Endothelial cell of hepatic sinusoid (primary cell): ENCODE results near the gene FRA10AC1.
"Not testable (repeated sequence)": the region's sequence is repeated elsewhere in the genome, so short reads cannot be mapped to it uniquely, and the experiment has no call there.

Experiments
- in situ Hi-C: cut with HindIII; loops from 2 replicates; pipeline ENCODE4 v1.10.0; 2017; ENCODE audit warnings: low sequenced_read_pairs

FRA10AC1 gene

GRCh38 chr10:93704451-93704850 is 2.1 kb upstream of the FRA10AC1 start:
- in situ Hi-C loops = no loop called here

- in situ Hi-C loops = no loop called here
Measured at GRCh38 chr10:93703841-93704240, 1.4 kb upstream of the FRA10AC1 start.

DNA sequence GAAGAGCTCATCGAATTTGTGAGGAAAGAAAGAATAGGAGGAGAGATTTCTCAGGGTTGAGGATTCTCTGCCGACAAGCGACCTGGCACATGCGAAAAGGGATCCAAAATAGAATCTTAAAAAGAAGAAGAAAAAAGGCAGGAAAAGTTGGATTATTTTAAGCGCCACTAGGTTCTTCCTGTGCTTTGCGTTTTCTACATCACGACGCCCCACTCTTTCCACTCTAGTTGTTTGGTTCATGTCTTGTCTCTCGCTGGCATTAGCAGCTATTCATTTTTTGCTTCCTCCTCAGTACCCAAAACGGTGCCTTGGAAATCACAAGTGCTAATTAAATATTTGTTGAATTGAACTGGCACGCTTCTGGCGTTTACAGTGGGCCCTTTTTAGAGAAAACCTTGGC is 674 bp upstream of the FRA10AC1 start:
- in situ Hi-C loops = no loop called here

- in situ Hi-C loops = no loop called here
Measured at GRCh38 chr10:93701866-93702209, 554 bp downstream of the FRA10AC1 start.

- in situ Hi-C loops = no loop called here
Measured at GRCh38 chr10:93697207-93697606, 5.2 kb downstream of the FRA10AC1 start.

DNA sequence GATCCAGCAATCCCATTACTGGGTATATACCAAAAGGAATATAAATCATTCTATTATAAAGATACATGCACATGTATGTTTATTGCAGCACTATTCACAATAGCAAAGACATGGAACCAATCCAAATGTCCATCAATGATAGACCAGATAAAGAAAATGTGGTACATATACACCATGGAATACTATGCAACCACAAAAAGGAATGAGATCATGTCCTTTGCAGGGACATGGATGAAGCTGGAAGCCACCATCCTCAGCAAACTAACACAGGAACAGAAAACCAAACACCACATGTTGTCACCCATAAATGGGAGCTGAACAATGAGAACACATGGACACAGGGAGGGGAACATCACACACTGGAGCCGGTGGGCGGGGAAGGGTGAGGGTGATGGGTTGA is 5.8 kb downstream of the FRA10AC1 start:
- in situ Hi-C loops = not testable (repeated sequence)

DNA sequence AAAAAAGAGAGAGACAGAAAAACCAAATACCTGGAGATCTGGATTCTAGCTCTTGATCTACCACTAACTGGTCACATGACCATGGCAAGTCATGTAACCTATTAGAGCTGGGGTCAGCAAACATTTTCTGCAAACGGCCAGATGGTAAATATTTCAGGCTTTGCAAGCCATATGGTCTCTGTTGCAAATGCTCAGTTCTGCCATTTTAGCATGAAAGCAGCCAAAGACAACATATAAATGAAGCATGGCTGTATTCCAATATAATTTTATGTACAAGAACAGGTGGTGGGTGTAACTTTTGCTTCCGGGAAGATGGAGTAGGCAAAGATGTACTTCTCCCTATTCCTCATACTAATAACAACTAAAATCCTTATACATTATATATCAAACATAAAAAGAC is 6.7 kb downstream of the FRA10AC1 start:
- in situ Hi-C loops = no loop called here

- in situ Hi-C loops = no loop called here
Measured at GRCh38 chr10:93687737-93688136, 14.7 kb downstream of the FRA10AC1 start.

DNA sequence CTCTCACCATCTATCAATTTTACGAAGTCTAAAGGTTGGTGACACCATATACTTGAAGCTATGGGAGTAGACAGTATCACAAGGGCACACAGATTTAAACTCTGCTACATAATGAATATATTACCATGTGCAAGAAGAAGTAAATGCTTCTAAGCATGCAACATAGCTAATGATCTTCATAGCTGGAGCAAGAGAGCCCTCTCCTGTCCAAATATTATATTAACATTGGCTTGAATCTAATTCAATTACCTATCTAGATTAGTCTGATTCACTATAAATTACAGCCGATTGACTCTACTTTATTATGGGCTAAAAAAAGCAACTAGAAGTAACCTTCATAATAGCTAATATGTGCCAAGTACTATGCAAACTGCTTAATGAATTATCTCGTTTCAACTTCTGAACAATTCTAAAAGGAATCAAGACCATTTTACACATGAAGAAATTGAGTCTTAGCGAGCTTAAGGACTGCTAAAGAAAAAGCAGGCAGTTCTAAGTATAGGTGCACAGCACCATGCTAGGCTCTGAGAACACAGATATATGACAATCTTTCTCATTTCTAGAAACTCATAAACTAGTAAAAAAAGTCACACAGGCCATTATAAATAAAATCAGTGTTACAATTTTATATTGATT is 21.9 kb downstream of the FRA10AC1 start:
- in situ Hi-C loops = no loop called here

DNA sequence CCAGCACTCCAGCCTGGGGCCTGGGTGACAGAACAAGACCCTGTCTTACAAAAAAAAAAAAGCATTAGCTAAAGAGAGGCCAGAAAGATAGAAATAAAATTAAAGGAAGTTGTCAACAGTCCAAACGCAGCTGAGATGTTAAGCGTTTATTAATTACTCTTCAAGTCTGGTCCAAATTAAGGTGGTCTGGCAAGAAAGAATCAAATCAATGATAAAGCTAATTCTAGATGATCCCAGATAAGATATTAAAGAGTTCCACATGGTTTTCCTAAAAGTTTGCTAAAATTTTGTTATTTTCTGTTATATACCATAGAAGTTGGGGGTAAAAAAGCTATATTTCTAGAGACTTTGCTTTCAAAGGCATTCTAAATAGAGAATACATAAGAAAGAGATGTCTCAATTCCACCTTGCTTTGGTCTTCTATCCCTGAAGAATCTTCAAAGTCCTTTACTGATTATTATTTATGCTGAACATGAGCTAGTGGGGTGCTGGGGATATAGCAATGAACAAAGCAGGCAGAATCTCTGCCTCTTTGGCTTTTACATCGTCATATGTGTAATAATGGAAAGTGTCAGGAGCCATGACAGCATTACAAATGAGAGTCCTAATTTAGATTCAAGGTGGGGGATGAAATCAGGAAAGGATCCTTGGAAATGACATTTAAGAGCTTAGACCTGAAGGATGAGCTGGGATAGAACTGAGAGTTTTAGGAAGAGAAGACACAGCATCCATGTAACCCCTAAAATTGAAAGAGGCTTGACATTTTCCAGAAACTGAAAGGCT is 23.4 kb downstream of the FRA10AC1 start:
- in situ Hi-C loops = no loop called here

DNA sequence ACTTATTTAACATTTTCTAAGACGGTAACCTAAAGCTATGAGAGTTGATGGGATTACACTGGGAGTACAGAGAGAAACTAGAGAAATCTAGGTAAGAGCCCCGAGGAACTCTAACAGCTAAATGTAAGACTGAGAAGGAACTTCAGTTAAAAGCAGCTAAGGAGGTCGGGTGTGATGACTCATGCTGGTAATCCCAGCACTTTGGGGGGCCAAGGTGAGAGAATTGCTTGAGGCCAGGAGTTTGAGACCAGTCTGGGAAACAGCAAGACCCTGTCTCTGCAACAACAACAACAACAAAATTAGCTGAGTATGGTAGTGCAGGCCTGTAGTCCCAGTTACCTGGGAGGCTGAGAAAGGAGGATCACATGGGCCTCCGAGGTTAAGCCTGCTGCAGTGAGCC is 24.0 kb downstream of the FRA10AC1 start:
- in situ Hi-C loops = no loop called here

GRCh38 chr10:93673791-93674190 is 28.6 kb downstream of the FRA10AC1 start:
- in situ Hi-C loops = no loop called here

DNA sequence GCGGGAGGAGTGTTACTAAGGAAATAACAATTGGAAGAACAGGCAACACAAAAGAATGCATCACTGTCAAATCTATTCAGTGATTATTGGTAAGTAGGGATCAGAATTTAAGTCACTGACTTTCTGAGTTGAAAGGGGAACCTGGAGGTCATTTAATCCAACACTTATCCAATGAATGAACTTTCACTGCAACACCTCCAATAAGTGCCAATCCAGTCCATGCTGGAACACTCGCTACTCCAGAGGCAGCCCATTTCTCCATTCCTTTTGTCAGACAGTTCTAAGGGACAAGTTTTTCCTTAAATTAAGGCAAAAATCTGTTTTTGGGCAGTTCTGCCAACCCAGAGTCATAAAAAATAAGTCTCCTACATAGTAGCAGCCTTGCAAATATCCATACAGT is 29.5 kb downstream of the FRA10AC1 start:
- in situ Hi-C loops = no loop called here

GRCh38 chr10:93672022-93672678 is 30.2 kb downstream of the FRA10AC1 start:
- in situ Hi-C loops = no loop called here

DNA sequence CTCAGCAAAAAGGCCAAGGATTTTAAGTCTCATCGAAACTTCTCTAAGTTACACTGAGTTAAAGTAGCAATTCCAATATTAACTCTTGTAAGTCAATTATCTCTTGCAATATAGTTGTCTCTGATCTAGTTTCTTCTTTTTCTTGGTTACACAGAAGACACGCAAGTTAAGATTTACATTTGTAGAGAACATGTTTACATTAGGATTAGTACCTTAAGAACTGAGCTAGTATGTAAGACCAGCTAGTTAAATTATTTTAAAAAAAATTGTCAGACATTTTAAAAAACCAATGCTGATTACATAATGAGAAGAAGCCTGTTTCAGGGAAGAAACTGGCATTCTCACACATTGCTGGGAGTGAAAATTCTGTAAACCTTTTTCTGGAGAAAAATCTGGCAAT is 31.4 kb downstream of the FRA10AC1 start:
- in situ Hi-C loops = no loop called here

GRCh38 chr10:93670372-93670771 is 32.0 kb downstream of the FRA10AC1 start:
- in situ Hi-C loops = no loop called here

- in situ Hi-C loops = no loop called here
Measured at GRCh38 chr10:93667795-93668194, 34.6 kb downstream of the FRA10AC1 start.

DNA sequence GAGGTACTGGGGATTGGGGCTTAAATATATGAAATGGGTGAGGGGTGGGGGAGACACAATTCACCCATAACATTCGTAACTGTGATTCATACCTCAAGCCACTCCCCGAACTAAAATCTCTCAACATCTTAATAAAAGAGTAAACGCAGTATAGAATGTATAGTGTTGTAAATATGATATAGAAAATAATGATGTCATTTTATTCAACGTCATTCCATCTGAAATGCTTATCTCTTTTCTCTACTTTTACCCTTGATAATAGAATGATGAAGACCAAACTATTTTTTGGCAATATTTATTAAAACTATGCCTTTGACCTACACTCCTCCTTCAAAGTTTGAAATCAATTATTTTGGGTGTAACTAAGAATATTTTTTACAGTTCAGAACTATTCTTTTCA is 36.4 kb downstream of the FRA10AC1 start:
- in situ Hi-C loops = no loop called here

- in situ Hi-C loops = no loop called here
Measured at GRCh38 chr10:93657757-93658156, 44.6 kb downstream of the FRA10AC1 start.

GRCh38 chr10:93656155-93656554 is 46.2 kb downstream of the FRA10AC1 start:
- in situ Hi-C loops = no loop called here

DNA sequence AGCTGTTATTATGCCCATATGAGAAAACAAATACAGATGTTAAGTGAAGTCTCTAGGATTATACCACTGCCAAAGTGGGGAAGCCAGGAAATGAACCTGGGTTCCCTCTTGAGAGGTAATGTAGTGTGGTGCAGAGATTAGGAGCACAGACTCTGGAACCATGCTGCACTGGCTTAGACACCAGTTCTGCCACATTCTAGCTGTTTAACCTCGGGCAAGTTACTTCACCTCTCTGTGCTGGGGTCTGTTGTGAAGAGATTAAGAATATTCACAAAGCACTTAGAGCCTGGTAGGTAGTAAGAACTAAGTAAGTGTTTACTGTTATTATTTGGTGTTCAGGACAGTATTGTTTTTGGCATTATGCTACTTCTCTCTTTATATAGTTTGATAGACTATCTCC is 48.2 kb downstream of the FRA10AC1 start:
- in situ Hi-C loops = no loop called here

- in situ Hi-C loops = no loop called here
Measured at GRCh38 chr10:93652857-93653256, 49.5 kb downstream of the FRA10AC1 start.
